ENCODE measurements around the gene BLTP2.

The BLTP2 gene

DNA sequence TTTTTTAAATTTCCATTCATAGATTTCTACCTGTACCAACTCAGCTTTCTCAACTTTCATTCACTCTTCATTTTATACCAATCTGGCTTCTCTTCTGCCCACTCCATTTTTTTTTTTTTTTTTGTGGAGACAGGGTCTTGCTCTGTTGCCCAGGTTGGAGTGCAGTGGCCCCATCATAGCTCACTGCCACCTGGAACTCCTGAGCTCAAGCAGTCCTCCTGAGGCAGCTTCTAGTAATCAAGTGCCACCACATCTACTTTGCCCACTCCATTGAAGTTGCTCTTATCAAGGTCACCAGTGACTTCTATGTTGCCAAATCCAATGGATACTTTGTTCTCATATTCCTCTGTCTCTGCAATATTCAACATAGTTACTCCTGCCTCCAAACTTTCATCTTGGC, 18.8 kb upstream of the BLTP2 start:
- Histone ChIP-seq H3K36me3 (ENCODE audit: control insufficient read depth in 2 of 2, insufficient read depth in 1 of 2, low read length in 2 of 2) (peaks cover 30 to 61% of the 10 kb centered on the region in 2 experiments), H3K27ac (ENCODE audit: extremely low read depth, low read depth, low read length) (no peak overlapping the region), H3K9me3 (ENCODE audit: control insufficient read depth, insufficient read depth, low read depth, low read length) (no peaks in the 10 kb centered on the region), H3K4me3 (ENCODE audit: low read depth, low read length) (no peak overlapping the region), H3K4me1 (ENCODE audit: control insufficient read depth, insufficient read depth, low read length) (peaks cover 7% of the 10 kb centered on the region)
- CTCF ChIA-PET = interaction anchor here (0.8 to 4.7 kb wide), 2 partner anchors 10 to 18 kb away, joined by 3 to 42 read pairs; partner anchors contain the start of gene BLTP2
- TF ChIP-seq ZNF155 (tag by site-specific recombination; IDR thresholded peaks at IDR 0.05) (no peak), ZNF423 (tag by site-specific recombination; IDR thresholded peaks at IDR 0.05) (no peak), PRDM1 (tag by site-specific recombination; IDR thresholded peaks at IDR 0.05) (peak; percentile 78; the same call in 1 of the 2 replicates), ZNF433 (tag by site-specific recombination; IDR thresholded peaks at IDR 0.05; ENCODE audit: low read depth) (no peak)
- TF ChIP-seq, protein P1, sequence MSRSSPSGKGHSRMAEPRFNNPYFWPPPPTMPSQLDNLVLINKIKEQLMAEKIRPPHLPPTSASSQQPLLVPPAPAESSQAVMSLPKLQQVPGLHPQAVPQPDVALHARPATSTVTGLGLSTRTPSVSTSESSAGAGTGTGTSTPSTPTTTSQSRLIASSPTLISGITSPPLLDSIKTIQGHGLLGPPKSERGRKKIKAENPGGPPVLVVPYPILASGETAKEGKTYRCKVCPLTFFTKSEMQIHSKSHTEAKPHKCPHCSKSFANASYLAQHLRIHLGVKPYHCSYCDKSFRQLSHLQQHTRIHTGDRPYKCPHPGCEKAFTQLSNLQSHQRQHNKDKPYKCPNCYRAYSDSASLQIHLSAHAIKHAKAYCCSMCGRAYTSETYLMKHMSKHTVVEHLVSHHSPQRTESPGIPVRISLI (tag by site-specific recombination; IDR thresholded peaks at IDR 0.05) = peak; percentile 89
- POLR2A ChIA-PET = interaction anchor here (2.5 kb wide), 1 partner anchor 56 kb away, joined by 21 read pairs; the partner anchor contains the start of gene RPL23A

DNA sequence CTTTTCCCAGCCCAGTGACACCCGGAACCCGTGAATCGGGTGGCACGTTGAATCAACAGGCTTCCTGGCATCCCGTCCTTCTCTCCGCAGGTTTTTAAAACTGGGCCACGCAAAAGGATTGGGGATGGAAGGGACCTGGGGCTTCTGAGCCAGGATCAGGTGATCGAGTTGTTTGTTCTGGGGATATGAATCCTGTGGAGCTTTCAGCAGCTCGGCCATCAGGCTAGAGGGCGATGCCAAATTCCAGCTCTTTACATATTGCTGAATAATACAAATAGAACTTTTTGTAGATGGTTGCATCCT, 17.5 kb upstream of the BLTP2 start:
- CTCF ChIA-PET = interaction anchor here (1.6 to 4.7 kb wide), 3 partner anchors 13 to 65 kb away, joined by 3 to 42 read pairs (median 8); partner anchors contain the start of gene BLTP2
- TF ChIP-seq TRIM28 (IDR thresholded peaks at IDR 0.05; ENCODE audit: borderline replicate concordance, low read length) (no peak), ZNF664 (tag by site-specific recombination; IDR thresholded peaks at IDR 0.05) (no peak), ZNF560 (tag by site-specific recombination; IDR thresholded peaks at IDR 0.05; ENCODE audit: borderline replicate concordance) (no peak), ZNF623 (tag by site-specific recombination; IDR thresholded peaks at IDR 0.05) (no peak), ZNF16 (tag by site-specific recombination; IDR thresholded peaks at IDR 0.05; ENCODE audit: low read depth) (no peak), ZNF404 (tag by site-specific recombination; IDR thresholded peaks at IDR 0.05) (no peak), ZNF660 (tag by site-specific recombination; IDR thresholded peaks at IDR 0.05) (no peak), ZBTB7A (tag by site-specific recombination; IDR thresholded peaks at IDR 0.05; ENCODE audit: low read depth) (no peak), OSR2 (tag by site-specific recombination; IDR thresholded peaks at IDR 0.05) (no peak), ZNF350 (tag by site-specific recombination; IDR thresholded peaks at IDR 0.05) (no peak), ZFP69B (tag by site-specific recombination; IDR thresholded peaks at IDR 0.05) (no peak), HOXC10 (CRISPR knock-in tag; IDR thresholded peaks at IDR 0.05) (no peak), SCRT2 (tag by site-specific recombination; IDR thresholded peaks at IDR 0.05) (peak; percentile 90), MZF1 (tag by site-specific recombination; IDR thresholded peaks at IDR 0.05; ENCODE audit: borderline replicate concordance) (0 out of 2 replicates have a peak, but pooled peaks have one; percentile 15), ZNF133 (tag by site-specific recombination; IDR thresholded peaks at IDR 0.05) (no peak), ZNF37A (tag by site-specific recombination; IDR thresholded peaks at IDR 0.05) (no peak), ZNF324 (tag by site-specific recombination; IDR thresholded peaks at IDR 0.05) (no peak), ZNF239 (tag by site-specific recombination; IDR thresholded peaks at IDR 0.05) (no peak), ZNF768 (tag by site-specific recombination; IDR thresholded peaks at IDR 0.05) (no peak), BCL11B (tag by site-specific recombination; IDR thresholded peaks at IDR 0.05; ENCODE audit: low read depth) (no peak), ZNF341 (tag by site-specific recombination; IDR thresholded peaks at IDR 0.05; ENCODE audit: low read depth) (no peak), ZBTB17 (tag by site-specific recombination; IDR thresholded peaks at IDR 0.05) (peak; percentile 90), ZNF335 (tag by site-specific recombination; conservative IDR thresholded peaks at IDR 0.05) (peak; percentile 44; the same call in 1 of the 2 replicates), ZNF140 (tag by site-specific recombination; IDR thresholded peaks at IDR 0.05) (no peak), ZNF571 (tag by site-specific recombination; IDR thresholded peaks at IDR 0.05) (no peak), ZNF776 (tag by site-specific recombination; IDR thresholded peaks at IDR 0.05; ENCODE audit: borderline replicate concordance) (no peak)
- TF ChIP-seq, protein P2, sequence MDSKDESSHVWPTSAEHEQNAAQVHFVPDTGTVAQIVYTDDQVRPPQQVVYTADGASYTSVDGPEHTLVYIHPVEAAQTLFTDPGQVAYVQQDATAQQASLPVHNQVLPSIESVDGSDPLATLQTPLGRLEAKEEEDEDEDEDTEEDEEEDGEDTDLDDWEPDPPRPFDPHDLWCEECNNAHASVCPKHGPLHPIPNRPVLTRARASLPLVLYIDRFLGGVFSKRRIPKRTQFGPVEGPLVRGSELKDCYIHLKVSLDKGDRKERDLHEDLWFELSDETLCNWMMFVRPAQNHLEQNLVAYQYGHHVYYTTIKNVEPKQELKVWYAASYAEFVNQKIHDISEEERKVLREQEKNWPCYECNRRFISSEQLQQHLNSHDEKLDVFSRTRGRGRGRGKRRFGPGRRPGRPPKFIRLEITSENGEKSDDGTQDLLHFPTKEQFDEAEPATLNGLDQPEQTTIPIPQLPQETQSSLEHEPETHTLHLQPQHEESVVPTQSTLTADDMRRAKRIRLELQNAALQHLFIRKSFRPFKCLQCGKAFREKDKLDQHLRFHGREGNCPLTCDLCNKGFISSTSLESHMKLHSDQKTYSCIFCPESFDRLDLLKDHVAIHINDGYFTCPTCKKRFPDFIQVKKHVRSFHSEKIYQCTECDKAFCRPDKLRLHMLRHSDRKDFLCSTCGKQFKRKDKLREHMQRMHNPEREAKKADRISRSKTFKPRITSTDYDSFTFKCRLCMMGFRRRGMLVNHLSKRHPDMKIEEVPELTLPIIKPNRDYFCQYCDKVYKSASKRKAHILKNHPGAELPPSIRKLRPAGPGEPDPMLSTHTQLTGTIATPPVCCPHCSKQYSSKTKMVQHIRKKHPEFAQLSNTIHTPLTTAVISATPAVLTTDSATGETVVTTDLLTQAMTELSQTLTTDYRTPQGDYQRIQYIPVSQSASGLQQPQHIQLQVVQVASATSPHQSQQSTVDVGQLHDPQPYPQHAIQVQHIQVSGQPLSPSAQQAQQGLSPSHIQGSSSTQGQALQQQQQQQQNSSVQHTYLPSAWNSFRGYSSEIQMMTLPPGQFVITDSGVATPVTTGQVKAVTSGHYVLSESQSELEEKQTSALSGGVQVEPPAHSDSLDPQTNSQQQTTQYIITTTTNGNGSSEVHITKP (tag by site-specific recombination; IDR thresholded peaks at IDR 0.05) = peak; percentile 31
- TF ChIP-seq, protein P3, sequence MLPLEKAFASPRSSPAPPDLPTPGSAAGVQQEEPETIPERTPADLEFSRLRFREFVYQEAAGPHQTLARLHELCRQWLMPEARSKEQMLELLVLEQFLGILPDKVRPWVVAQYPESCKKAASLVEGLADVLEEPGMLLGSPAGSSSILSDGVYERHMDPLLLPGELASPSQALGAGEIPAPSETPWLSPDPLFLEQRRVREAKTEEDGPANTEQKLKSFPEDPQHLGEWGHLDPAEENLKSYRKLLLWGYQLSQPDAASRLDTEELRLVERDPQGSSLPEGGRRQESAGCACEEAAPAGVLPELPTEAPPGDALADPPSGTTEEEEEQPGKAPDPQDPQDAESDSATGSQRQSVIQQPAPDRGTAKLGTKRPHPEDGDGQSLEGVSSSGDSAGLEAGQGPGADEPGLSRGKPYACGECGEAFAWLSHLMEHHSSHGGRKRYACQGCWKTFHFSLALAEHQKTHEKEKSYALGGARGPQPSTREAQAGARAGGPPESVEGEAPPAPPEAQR (tag by site-specific recombination; IDR thresholded peaks at IDR 0.05) = no peak
- Histone ChIP-seq H3K36me3 (ENCODE audit: control insufficient read depth in 2 of 2, insufficient read depth in 1 of 2, low read length in 2 of 2) (peaks cover 34 to 57% of the 10 kb centered on the region in 2 experiments), H3K27ac (ENCODE audit: extremely low read depth, low read depth, low read length) (peak overlapping the region; percentile 81), H3K4me3 (ENCODE audit: low read depth, low read length) (peak overlapping the region; percentile 78), H3K9me3 (ENCODE audit: control insufficient read depth, insufficient read depth, low read depth, low read length) (no peaks in the 10 kb centered on the region), H3K4me1 (ENCODE audit: control insufficient read depth, insufficient read depth, low read length) (peaks cover 7% of the 10 kb centered on the region)
- POLR2A ChIA-PET = interaction anchor here (0.6 to 3.2 kb wide), 12 partner anchors 9 to 92 kb away, joined by 3 to 56 read pairs (median 7); partner anchors contain the start of genes BLTP2, NEK8, PIGS and PROCA1
